GM18517 (cell line): Measurements from ENCODE around the gene DENND6B.

Source experiments
- ATAC-seq: cut with Tn5 transposase; IDR thresholded peaks from one replicate; pipeline ENCODE4 v1.9.1; 2021; ENCODE audit warnings: mild to moderate bottlenecking, moderate library complexity; ENCODE audit not compliant: unreplicated experiment

Gene DENND6B

DNA sequence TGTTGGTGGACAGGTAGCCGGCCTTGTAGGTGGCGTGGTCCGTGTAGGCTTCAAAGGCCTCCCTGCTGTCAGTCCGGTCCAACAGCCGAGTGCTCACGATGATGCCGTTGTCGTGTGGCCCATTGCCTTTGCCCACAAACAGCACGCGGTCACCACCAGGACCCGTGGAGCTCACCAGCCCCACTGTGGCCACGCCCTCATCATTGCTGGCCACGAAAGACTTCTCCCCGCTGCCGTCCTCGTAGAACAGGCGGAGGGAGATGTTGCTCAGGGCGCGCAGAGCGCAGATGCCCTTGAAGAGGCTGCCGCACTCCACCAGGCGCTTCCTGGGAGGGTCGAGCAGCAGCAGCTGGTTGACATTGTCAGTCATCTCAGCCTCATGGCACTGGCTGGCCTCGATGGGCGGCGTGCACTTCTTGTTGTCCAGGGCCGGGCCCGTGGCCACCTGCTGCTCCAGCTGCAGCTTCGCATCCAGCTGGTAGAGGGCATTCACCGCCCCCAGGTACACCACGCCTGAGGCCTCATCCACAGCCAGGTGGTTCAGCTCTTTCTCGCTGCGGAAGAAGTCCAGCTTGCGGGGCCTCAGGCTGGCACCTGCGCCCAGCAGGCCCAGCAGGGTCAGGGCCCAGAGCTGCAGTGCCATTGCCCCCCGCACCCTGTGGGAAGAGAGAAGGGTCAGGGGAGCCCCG is 36.7 kb downstream of the DENND6B start:
- ATAC-seq: no peak

DNA sequence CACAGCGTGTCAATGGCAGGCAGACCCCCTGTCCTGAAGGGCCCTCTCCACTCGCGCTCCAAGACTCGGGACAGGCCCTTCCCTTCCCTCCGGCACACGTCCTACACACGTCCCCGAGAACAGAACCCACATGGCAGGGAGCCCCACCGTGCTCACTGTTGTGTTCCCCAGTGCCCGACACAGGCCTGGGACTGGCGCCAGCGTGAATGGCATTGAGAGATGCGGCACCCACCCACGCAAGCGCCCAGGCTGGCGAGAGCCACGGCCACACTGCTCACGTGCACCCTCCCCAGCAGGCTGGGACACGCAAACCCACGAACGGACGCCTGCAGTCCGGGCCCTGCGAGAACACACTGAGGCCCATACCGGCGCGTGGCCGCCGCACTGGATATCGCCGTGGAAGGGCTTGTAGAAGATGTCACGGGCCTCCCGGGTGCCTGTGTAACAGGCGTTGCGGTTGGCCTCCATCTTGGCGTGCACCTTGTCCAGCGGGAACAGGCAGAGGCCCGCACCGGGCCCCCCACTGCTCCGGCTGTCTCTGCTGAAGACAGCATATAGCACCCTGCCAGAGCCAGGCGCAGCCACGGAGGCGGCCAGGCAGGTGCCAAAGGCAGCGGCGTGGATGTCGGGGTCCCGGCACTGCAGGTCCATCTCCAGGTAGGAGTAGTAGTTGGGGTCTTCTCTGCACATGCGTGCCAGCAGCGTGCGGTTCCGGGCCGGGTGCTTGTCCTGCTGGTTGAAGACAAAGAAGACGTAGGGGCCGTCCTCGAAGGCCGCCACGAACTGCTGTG is 37.5 kb downstream of the DENND6B start:
- ATAC-seq: no peak

DNA sequence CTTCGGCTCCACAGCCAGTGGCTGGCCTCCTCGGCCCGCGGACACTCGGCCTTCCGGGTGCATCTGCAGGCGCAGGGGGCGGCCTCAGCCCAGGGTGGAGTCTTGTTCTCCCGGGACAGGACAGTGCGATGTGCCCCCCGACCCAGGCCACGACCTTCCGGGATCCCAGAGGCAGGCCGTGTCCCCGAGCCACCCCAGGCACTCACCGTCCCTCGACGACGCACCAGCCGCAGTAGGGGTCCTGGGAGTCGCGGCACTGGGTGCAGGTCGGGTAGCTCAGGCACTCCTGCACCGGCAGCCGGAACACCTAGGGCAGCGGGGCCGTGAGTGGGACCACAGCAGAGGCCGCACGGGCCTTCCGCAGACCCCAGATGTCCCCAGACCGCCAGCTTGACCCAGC is 39.1 kb downstream of the DENND6B start:
- no peak for ATAC-seq

GRCh38 chr22:50286701-50287318 is 40.0 kb downstream of the DENND6B start:
- ATAC-seq: no peak

GRCh38 chr22:50286275-50286674 is 40.5 kb downstream of the DENND6B start:
- ATAC-seq: no peak

GRCh38 chr22:50285568-50286229 is 41.1 kb downstream of the DENND6B start:
- no peak for ATAC-seq

- no peak for ATAC-seq
Observed at GRCh38 chr22:50284479-50284878, 42.3 kb downstream of the DENND6B start.

GRCh38 chr22:50283821-50284220 is 43.0 kb downstream of the DENND6B start:
- ATAC-seq: no peak

DNA sequence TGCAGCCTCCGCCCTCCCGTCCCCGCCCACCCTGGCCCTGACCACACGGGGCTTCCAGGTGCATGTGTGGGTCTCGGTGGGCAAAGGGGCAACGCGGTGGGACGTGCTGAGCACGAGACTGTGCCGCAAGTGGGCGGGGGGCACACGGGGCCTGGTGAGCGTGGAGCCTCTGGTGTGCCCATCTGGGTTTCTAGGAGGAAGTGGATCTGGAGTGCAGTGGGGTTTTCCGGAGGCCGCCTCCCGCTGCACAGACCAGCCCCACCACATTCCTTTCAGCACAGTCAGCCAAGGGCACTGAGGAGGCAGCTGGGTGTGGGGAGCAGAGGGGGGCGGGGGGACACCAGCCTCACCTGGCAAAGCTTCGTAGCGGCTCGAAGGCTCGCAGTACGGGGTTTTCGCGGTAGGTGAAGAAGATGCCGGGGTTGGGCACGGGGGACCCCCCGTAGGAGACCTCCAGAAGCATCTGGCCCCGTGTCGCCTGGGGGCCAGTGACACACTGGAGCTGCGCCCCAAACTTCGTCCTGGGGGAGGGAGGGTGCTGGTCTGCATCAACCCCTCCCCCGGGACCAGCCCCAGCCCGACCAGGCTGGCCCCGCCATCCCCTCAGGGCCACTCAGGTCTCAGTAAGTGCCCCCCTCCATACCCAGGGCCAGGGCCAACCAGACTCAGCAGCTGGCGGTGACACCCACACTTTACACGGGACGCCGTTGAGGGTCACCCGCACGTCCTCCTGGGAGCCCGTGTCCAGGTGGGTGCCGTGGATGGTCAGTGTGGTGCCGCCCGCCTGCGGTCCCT is 44.3 kb downstream of the DENND6B start:
- no peak for ATAC-seq

DNA sequence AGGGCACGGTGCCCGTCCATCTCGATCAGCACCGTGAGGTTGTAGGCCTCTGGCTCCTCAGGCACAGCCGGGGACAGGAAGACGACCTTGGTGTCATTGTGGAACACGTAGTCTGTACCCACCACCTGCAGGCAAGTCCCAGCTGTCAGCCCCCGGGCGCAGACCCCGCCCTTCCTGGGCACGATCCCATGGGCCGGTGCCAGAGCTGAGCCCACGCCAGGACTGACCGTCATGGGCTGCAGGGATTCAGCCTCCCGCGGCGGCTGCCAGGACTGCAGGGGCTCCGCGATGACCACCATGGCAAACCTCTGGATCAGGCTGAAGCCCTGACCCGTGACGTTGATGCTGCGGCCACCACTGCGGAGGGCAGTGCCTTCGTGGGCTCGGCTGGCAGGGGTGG is 44.9 kb downstream of the DENND6B start:
- ATAC-seq: no peak

DNA sequence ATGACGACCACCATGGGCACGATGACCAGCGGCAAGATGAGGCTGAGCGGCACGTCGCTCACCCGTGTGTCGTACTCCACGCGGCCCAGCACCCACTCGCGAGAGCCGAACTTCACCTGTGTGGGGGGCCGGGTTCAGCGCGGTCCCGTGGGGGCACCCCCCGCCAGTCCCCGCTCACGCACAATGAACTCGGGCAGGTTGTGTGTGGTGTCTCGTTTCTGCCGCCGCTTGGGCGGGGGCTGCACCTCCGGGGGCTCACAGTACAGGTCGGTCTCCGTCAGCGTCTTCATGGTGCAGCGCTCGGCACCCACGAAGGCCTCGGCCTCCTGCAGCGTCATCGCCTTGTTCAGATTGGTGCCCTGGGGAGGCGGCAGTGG is 45.4 kb downstream of the DENND6B start:
- no peak for ATAC-seq

DNA sequence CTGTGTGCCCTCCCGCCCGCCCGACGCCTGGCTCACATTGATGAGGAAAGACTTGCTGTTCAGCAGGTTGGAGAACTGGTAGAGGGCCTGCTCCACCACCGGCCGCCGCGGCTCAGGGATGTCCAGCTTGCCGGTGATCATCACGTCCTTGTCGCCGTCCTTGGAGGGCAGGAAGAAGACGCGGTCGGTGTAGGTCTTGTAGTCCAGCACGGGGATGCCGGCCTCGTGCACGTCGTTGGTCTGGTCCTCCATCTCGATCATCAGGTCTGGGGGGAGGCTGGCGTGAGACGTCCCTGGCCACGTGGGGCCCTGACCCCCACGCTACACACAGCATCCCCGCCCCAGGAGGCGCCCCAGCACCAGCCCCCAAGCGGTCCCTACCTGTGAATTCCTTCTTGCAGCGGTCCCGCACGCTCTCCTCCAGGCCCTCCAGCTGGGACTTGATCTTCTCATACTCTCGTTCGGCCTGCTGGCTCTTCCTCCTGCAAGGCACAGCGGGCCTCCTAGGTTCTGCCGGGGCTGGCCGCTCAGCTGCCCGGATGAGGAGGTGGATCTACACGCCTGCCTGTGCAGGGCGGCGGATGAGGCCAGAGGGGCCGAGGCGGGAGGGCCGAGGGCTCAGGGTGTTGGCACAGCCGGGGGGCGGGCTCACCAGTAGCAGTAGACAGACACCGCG is 46.0 kb downstream of the DENND6B start:
- ATAC-seq: no peak

DNA sequence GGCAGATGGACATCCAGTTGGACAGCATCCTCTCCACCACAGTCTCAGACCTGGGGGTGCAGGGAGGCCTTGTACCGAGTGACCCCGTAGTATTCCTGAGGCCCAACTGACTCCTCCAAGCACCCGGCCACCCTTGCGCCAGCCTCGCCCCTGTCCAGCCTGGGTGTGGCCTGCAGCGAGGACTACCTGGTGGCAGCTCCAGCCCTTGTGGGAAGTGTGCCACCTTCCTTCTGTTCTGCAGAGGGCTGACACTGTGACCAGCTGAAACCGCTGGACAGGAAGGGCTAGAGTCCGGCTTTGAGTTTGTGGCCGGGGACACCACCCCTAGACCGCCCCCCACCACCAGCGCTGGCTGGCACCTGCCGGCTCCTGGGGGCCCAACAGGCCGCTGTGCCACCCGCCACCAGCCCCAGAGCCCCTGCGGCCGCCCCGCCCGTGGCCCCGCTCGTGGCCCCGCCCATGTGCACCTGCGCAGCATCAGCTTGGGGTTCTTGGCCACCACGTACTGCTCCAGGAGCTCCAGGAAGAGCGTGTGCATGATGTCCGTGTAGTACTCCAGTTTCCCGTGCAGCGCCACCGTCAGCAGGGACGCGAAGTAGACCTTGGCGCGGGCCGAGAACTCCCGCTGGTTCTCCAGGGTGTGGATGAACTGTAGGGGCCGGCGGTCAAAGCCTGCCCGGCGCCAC is 46.6 kb downstream of the DENND6B start:
- ATAC-seq: no peak

DNA sequence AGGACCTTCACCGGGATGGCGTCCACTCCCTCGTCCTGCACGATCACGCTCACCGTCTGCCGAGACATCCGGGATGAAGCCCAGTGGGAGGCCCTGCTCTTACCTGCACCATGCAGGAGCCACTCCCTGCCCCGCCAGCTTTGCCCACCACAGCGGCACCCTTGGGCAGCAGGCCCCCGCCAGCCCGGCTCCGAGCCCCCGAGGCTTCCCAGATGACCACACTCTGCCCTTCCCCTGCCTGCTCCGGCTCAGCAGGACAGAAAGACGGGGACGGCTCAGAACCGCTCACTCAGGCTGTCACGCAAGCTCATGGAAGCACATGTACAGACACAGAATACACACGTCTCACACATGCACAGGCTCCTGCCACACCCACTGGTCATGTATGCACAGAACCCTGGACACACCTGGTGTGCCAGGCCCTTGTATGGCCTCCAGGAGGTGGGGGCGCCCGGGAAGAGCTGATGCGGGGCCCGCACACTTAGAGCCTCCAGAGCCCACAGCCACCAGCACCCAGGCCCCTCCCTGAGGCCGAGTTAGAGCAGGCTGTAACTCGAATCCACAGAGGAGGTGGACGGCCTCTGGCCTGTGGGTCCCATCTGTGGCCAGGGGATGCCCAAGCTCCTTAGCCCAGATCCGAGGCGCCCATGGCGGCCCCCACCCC is 47.7 kb downstream of the DENND6B start:
- no peak for ATAC-seq

GRCh38 chr22:50278461-50278860 is 48.4 kb downstream of the DENND6B start:
- no peak for ATAC-seq

DNA sequence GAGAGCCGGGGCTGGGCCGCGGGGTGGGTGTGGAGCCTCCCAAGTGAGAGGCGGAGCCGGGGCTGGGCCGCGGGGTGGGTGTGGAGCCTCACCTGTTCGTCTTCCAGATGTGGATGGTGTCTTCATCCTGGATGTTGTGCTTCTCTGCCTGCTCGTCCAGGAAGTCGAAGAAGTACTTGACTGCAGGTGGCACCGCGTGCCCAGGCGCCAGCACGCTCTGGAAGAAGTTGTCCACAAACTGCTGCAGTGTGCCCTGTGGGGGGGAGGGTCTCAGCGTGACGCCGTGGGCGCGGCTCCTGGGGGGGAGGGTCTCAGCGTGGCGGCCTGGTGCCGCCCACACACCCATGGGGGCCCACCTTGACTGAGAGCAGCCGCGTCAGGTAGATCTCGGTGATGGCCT is 49.1 kb downstream of the DENND6B start:
- no peak for ATAC-seq

- ATAC-seq: peak; percentile 55
Observed at GRCh38 chr22:50276143-50276542, 50.7 kb downstream of the DENND6B start.

DNA sequence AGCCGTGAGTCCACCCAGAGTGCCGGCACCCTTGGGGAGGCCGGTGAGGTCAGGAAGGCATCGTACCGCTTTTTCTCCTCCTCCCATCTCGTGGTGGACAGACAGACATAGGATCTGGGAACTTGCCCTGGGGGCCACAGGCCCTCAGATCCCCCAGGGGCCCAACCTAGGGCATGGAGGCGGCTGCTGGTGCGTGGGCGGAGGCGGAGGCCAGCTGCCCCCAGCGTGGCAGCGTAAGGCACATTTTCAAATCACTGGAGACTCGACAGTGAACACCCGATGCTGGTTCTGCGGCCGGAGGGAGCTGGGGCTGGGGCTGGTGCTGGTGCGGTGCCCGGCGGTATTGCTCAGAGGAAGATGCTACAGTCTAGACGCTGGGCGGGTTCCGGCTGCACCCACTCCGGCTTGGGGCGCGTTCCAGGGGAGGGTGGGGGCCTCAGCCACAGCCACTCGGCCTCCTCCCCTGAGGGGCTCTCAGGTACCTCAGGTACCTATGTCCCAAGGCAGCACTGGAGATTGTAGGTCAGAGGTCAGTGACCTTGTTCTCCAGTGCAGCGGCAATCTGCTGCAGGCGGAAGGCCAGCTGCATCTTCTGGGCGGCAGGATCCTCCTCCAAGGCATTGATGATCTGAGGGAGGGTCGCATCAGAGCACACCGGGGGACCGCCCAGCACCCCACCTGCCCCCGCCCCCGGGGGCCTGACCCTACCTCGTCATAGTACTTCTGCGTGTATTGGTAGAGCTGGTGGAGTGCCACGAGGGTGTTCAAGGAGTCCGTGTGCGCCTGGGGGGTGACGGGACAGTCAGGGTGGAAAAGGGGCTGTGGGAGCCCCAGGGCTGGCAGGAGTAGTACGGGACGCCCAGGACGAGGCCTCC is 51.4 kb downstream of the DENND6B start:
- no peak for ATAC-seq
